ENCODE data around the gene CCDC136.

- TF ChIP-seq, protein P1, sequence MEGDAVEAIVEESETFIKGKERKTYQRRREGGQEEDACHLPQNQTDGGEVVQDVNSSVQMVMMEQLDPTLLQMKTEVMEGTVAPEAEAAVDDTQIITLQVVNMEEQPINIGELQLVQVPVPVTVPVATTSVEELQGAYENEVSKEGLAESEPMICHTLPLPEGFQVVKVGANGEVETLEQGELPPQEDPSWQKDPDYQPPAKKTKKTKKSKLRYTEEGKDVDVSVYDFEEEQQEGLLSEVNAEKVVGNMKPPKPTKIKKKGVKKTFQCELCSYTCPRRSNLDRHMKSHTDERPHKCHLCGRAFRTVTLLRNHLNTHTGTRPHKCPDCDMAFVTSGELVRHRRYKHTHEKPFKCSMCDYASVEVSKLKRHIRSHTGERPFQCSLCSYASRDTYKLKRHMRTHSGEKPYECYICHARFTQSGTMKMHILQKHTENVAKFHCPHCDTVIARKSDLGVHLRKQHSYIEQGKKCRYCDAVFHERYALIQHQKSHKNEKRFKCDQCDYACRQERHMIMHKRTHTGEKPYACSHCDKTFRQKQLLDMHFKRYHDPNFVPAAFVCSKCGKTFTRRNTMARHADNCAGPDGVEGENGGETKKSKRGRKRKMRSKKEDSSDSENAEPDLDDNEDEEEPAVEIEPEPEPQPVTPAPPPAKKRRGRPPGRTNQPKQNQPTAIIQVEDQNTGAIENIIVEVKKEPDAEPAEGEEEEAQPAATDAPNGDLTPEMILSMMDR (conservative IDR thresholded peaks at IDR 0.05 in 1 of 2, IDR thresholded peaks at IDR 0.05 in 1 of 2; ENCODE audit: low read depth in 1 of 2, low read length in 2 of 2): no peak
- no peak for TF ChIP-seq EZH2 (IDR thresholded peaks at IDR 0.05; ENCODE audit: low read length, missing control alignments)
Measured at GRCh38 chr7:128781126-128781525, 10.6 kb upstream of the CCDC136 start.
